CD14-positive monocyte (primary cell): ENCODE measurements around the gene CHI3L2. TPM values are rescaled to one million over a fixed set of nuclear protein-coding genes. Genes with fewer than 3 reads are reported as not detected.
A peak's percentile ranks its signal among the peaks of the same experiment; 100 is the strongest.

ENCODE experiments used
- DNase-seq, 3 donors: peaks; one replicate each; pipeline ENCODE4 v3.0.0-alpha.2; 2011 to 2022
- H2AFZ ChIP-seq: 2 replicates; pipeline ENCODE4 v1.6.0; 2012; ENCODE audit warnings: mild to moderate bottlenecking, low read depth, low read length, inconsistent platforms; ENCODE audit not compliant: insufficient read depth, poor library complexity, severe bottlenecking
- H3K27ac ChIP-seq, 2 donors: 1 replicate in 1 of 2; 2 replicates in 1 of 2; pipeline ENCODE4 v1.5.1; 2012 to 2013; ENCODE audit warnings: low read length in 2 of 2, control low read depth in 1 of 2, inconsistent platforms in 1 of 2, low read depth in 1 of 2, mild to moderate bottlenecking in 1 of 2
- H3K27me3 ChIP-seq, 2 donors: one replicate each; pipeline versions ENCODE4 v1.6.0 to v1.6.1; 2011 to 2013; ENCODE audit warnings: low read length in 2 of 2; ENCODE audit not compliant: control insufficient read depth in 2 of 2, insufficient read depth in 2 of 2
- H3K36me3 ChIP-seq, 2 donors: replicated peaks in 1 of 2; 1 replicate in 1 of 2; 2 replicates in 1 of 2; pipeline versions ENCODE4 v1.5.1 to v1.6.1; 2012 to 2013; ENCODE audit warnings: low read length in 2 of 2, control low read depth in 1 of 2, inconsistent platforms in 1 of 2, mild to moderate bottlenecking in 1 of 2; ENCODE audit not compliant: insufficient read depth in 2 of 2, control insufficient read depth in 1 of 2
- H3K4me1 ChIP-seq, 2 donors: 1 replicate in 1 of 2; 2 replicates in 1 of 2; pipeline versions ENCODE4 v1.5.1 to v1.6.1; 2012 to 2013; ENCODE audit warnings: low read length in 2 of 2, control low read depth in 1 of 2, inconsistent platforms in 1 of 2, mild to moderate bottlenecking in 1 of 2, moderate library complexity in 1 of 2; ENCODE audit not compliant: insufficient read depth in 2 of 2, control insufficient read depth in 1 of 2
- H3K4me2 ChIP-seq: replicated peaks from 2 replicates; pipeline ENCODE3; 2012; ENCODE audit warnings: low read length, moderate library complexity, mild to moderate bottlenecking; ENCODE audit not compliant: poor library complexity, severe bottlenecking; ENCODE audit errors: extremely low read depth
- H3K4me3 ChIP-seq, 3 experiments: fragments of 200-600 bp in 1 of 3; sonication (generic) in 1 of 3; replicated peaks in 1 of 3; 1 replicate in 2 of 3; 2 replicates in 1 of 3; pipeline ENCODE4 v1.5.1; 2011 to 2013; ENCODE audit warnings: low read length in 3 of 3, mild to moderate bottlenecking in 3 of 3, control low read depth in 2 of 3, low read depth in 2 of 3, inconsistent platforms in 1 of 3, moderate library complexity in 1 of 3
- H3K79me2 ChIP-seq: 2 replicates; pipeline ENCODE4 v1.6.0; 2012; ENCODE audit warnings: mild to moderate bottlenecking, control low read depth, inconsistent platforms, low read length, moderate library complexity; ENCODE audit not compliant: insufficient read depth
- H3K9ac ChIP-seq: 2 replicates; pipeline ENCODE4 v1.6.0; 2017; ENCODE audit warnings: low read length, mild to moderate bottlenecking; ENCODE audit not compliant: insufficient read depth, poor library complexity, severe bottlenecking
- H3K9me3 ChIP-seq, 2 donors: replicated peaks in 1 of 2; 1 replicate in 1 of 2; 2 replicates in 1 of 2; pipeline versions ENCODE4 v1.5.1 to v1.6.1; 2012 to 2013; ENCODE audit warnings: low read length in 2 of 2, control low read depth in 1 of 2; ENCODE audit not compliant: control insufficient read depth in 1 of 2, insufficient read depth in 1 of 2
- H4K20me1 ChIP-seq: 2 replicates; pipeline ENCODE4 v1.6.0; 2012; ENCODE audit warnings: mild to moderate bottlenecking, low read length, control low read depth, moderate library complexity; ENCODE audit not compliant: insufficient read depth
- H3K27ac Mint-ChIP-seq, 7 donors: one replicate each; pipeline ENCODE4 v1.8.0; 2020; ENCODE audit warnings: mild to moderate bottlenecking in 7 of 7, mixed read lengths in 7 of 7, moderate library complexity in 6 of 7, inconsistent platforms in 2 of 7
- H3K27me3 Mint-ChIP-seq, 3 donors: one replicate each; pipeline ENCODE4 v1.8.0; 2021 to 2022; ENCODE audit warnings: low read depth in 3 of 3, mild to moderate bottlenecking in 3 of 3, mixed read lengths in 3 of 3, moderate library complexity in 3 of 3, inconsistent platforms in 1 of 3
- H3K36me3 Mint-ChIP-seq, 2 donors: one replicate each; pipeline ENCODE4 v1.8.0; 2020; ENCODE audit warnings: mixed read lengths in 2 of 2, inconsistent platforms in 1 of 2, mild to moderate bottlenecking in 1 of 2
- H3K4me1 Mint-ChIP-seq: one replicate; pipeline ENCODE4 v1.8.0; 2020; ENCODE audit warnings: mild to moderate bottlenecking, mixed read lengths
- H3K4me3 Mint-ChIP-seq, 2 donors: one replicate each; pipeline ENCODE4 v1.8.0; 2020; ENCODE audit warnings: mild to moderate bottlenecking in 2 of 2, mixed read lengths in 2 of 2, moderate library complexity in 1 of 2
- H3K9me3 Mint-ChIP-seq, 7 donors: one replicate each; pipeline ENCODE4 v1.8.0; 2020 to 2022; ENCODE audit warnings: mixed read lengths in 7 of 7, mild to moderate bottlenecking in 6 of 7, moderate library complexity in 6 of 7, inconsistent platforms in 2 of 7
- WGBS: methylation state at CpG from one replicate; pipeline ENCODE4 v1.1.5; 2013; ENCODE audit warnings: missing lambda C conversion rate; ENCODE audit not compliant: insufficient coverage; 5-methylcytosine and 5-hydroxymethylcytosine counted together
- intact Hi-C, 2 donors: fragments of 100-400 bp; cut with micrococcal nuclease; formaldehyde crosslinking; loops; one replicate each; pipeline versions ENCODE4 v1.15.0 to v1.15.1; 2023
- polyA plus RNA-seq, 3 donors: library from polyadenylated mRNA; depleted of rRNA in 1 of 3; unstranded in 2 of 3; stranded (reverse) in 1 of 3; fragments of 300-500 nt in 2 of 3; fragments of >200 nt in 1 of 3; fragmentation: Illumina TruSeq in 2 of 3; gene quantifications; 1 replicate in 2 of 3; 2 replicates in 1 of 3; pipeline ENCODE4 v1.2.3, GENCODE V29; 2012 to 2021
- TF ChIP-seq, protein P1 (sequence below): fragments of 200-600 bp; IDR thresholded peaks from one replicate; pipeline ENCODE4 v1.8.0; 2022; ENCODE audit warnings: antibody characterized with exemption, mild to moderate bottlenecking

Gene CHI3L2
- polyA plus RNA-seq, 3 donors: 1.2 to 9.9 (median 1.4) TPM

DNA sequence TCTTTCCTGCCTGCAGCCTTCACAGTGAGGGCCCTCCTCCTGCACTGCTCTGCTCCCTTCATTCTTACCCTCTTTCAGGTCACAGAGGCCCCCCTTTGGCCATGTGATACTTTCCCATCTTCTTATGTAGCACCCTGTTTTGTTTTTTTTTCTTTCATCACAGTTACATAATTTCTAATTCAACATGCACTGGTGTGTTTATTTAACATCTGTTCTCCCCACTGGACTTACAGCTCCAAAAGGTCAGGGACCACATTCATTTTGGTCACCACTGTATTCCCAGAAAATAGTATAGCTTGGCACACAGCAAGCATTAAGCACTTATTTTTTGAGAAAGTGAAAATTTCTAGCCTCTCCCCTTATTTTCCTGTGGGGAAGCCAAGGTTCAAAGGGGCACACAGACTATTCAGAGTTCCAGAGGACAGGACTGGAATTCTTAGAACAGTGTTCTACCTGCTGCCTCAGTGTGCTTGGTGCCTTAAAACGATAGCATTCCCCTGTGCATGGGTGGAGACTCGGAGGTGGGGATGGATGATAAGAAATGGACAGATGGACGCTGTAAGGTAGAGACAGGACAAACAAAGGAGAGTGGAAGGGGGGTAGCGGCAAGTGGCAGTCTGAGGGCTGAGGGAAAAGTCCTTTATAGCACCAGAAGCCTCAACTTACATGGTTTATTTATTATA lies 32.4 kb upstream of the CHI3L2 start:
- 94% methylated on average over 2 of the region's 4 CpGs for WGBS

DNA sequence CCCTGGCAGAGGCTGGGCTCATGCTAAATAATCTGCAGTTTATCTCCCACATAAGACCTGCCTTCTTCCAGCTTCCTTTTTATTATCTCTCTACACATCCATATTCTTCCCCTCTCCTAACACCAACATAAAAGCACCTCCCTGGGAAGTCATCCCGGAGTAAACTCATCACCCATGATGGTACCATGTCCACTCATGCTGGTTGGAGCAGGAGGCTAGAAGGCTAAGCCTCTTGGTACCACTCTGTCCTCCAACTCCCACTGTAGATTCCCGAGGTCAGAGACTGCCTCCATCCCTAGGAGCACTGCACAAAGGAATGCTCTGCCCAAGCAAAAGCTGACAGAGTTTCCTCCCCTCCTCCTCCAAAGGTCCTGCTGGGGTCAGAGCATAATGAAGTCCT lies 31.3 kb upstream of the CHI3L2 start:
- H3K4me1 ChIP-seq: peaks cover 94 to 98% of the 10 kb centered on the region in 2 donors
- no peaks in the 10 kb centered on the region for H4K20me1 ChIP-seq
- H3K27me3 Mint-ChIP-seq: no peaks in the 10 kb centered on the region
- H3K4me2 ChIP-seq: no peak overlapping the region
- DNase-seq: no peak
- intact Hi-C loops: no loop called here
- H3K36me3 Mint-ChIP-seq: peaks cover 58 to 59% of the 10 kb centered on the region in 2 donors
- TF ChIP-seq, protein P1, sequence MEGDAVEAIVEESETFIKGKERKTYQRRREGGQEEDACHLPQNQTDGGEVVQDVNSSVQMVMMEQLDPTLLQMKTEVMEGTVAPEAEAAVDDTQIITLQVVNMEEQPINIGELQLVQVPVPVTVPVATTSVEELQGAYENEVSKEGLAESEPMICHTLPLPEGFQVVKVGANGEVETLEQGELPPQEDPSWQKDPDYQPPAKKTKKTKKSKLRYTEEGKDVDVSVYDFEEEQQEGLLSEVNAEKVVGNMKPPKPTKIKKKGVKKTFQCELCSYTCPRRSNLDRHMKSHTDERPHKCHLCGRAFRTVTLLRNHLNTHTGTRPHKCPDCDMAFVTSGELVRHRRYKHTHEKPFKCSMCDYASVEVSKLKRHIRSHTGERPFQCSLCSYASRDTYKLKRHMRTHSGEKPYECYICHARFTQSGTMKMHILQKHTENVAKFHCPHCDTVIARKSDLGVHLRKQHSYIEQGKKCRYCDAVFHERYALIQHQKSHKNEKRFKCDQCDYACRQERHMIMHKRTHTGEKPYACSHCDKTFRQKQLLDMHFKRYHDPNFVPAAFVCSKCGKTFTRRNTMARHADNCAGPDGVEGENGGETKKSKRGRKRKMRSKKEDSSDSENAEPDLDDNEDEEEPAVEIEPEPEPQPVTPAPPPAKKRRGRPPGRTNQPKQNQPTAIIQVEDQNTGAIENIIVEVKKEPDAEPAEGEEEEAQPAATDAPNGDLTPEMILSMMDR: no peak
- WGBS: 100% methylated on average over 2 of the region's 2 CpGs
- peaks cover 16 to 51% of the 10 kb centered on the region in 2 donors for H3K36me3 ChIP-seq
- peaks cover 0 to 2% (median 0%) of the 10 kb centered on the region in 7 donors for H3K9me3 Mint-ChIP-seq
- H3K27ac ChIP-seq: no peak overlapping the region
- peak overlapping the region in 1 of 3 experiments; percentile 20 for H3K4me3 ChIP-seq
- H3K4me3 Mint-ChIP-seq: peak overlapping the region in 1 of 2 donors; percentile 44
- H3K4me1 Mint-ChIP-seq: peaks cover 95% of the 10 kb centered on the region
- no peaks in the 10 kb centered on the region for H3K27me3 ChIP-seq
- H3K9me3 ChIP-seq: no peaks in the 10 kb centered on the region
- peak overlapping the region in 2 of 7 donors; percentile 3 to 84 for H3K27ac Mint-ChIP-seq
- peaks cover 14% of the 10 kb centered on the region for H3K79me2 ChIP-seq
- no peak overlapping the region for H3K9ac ChIP-seq
- H2AFZ ChIP-seq: no peak overlapping the region

More for the DNA sequence above, 32.4 kb upstream of the CHI3L2 start:
- peaks cover 94% of the 10 kb centered on the region for H3K4me1 Mint-ChIP-seq
- DNase-seq: no peak
- no peaks in the 10 kb centered on the region for H3K27me3 ChIP-seq
- H3K36me3 ChIP-seq: peaks cover 16 to 62% of the 10 kb centered on the region in 2 donors
- H3K27ac ChIP-seq: no peak overlapping the region
- peaks cover 68 to 70% of the 10 kb centered on the region in 2 donors for H3K36me3 Mint-ChIP-seq
- no peaks in the 10 kb centered on the region for H4K20me1 ChIP-seq
- peaks cover 94 to 98% of the 10 kb centered on the region in 2 donors for H3K4me1 ChIP-seq
- H3K9me3 ChIP-seq: no peaks in the 10 kb centered on the region
- TF ChIP-seq, protein P1: no peak
- no peak overlapping the region for H3K4me3 Mint-ChIP-seq
- H3K27me3 Mint-ChIP-seq: no peaks in the 10 kb centered on the region
- no peak overlapping the region for H3K4me2 ChIP-seq
- H3K79me2 ChIP-seq: peaks cover 13% of the 10 kb centered on the region
- no peak overlapping the region for H3K4me3 ChIP-seq
- H2AFZ ChIP-seq: no peak overlapping the region
- H3K9ac ChIP-seq: no peak overlapping the region
- intact Hi-C loops: no loop called here
- H3K27ac Mint-ChIP-seq: peak overlapping the region in 3 of 7 donors; percentile 15 to 79 (median 15)
- H3K9me3 Mint-ChIP-seq: peaks cover 0 to 2% (median 0%) of the 10 kb centered on the region in 7 donors
